Astrocyte of the spinal cord (primary cell): Measurements from ENCODE around the gene KARS1.

Experiments
- DNase-seq: peaks from one replicate; pipeline ENCODE4 v3.0.0; 2011; ENCODE audit warnings: low read depth, low spot score
- H3K4me3 ChIP-seq: 2 replicates; pipeline ENCODE4 v1.5.1; 2011; ENCODE audit warnings: low read depth, mild to moderate bottlenecking, low read length, moderate library complexity
- CTCF ChIP-seq: IDR thresholded peaks from 2 replicates; pipeline ENCODE4 v1.5.1; 2012; ENCODE audit warnings: low read depth, mild to moderate bottlenecking, low read length, inconsistent platforms
- in situ Hi-C: cut with HindIII; loops from 2 replicates; pipeline ENCODE4 v1.10.0; 2017; ENCODE audit warnings: low sequenced_read_pairs

KARS1 gene

DNA sequence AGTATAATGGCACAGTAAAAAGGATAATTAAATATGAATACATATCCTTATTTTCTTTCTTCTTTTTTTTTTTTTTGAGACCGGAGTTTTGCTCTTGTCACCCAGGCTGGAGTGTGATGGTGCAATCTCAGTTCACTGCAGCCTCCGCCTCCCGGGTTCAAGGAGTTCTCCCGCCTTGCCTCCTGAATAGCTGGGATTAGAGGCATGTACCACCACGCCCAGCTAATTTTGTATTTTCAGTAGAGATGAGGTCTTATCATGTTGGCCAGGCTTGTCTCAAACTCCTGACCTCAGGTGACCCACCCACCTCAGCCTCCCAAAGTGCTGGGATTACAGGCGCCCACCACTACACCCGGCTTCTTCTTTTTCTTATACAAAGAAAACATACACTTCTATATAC lies 69.3 kb downstream of the KARS1 start:
- no peak overlapping the region for H3K4me3 ChIP-seq
- TF ChIP-seq CTCF, result no peak
- in situ Hi-C loops, result no loop called here
- no peak for DNase-seq
